Activated CD4-positive, alpha-beta T cell treated with anti-CD3 and anti-CD28 coated beads for 36 hours (primary cell): ENCODE measurements around the gene CARNS1. TPM values are rescaled to one million over a fixed set of nuclear protein-coding genes. Genes with fewer than 3 reads are reported as not detected.
A peak's percentile ranks its signal among the peaks of the same experiment; 100 is the strongest.

Source experiments
- ATAC-seq: fragments of 200-7000 bp; cut with Tn5 transposase; one replicate; pipeline ENCODE4 v1.10.0; 2021; ENCODE audit warnings: mild to moderate bottlenecking, moderate library complexity
- CTCF ChIA-PET: fragments of 350-600 bp; sonication (Branson Sonifier 250); formaldehyde crosslinking; loops from one replicate; lab custom pipeline; 2021; ENCODE audit warnings: antibody characterized with exemption; lab: Charles Lee
- POLR2A ChIA-PET: fragments of 350-600 bp; sonication (Branson Sonifier 250); formaldehyde crosslinking; loops from one replicate; lab custom pipeline; 2021; ENCODE audit warnings: antibody characterized with exemption, inconsistent platforms; lab: Charles Lee
- DNase-seq: peaks from one replicate; pipeline ENCODE4 v3.0.0-alpha.2; 2020
- H3K27ac Mint-ChIP-seq: one replicate; pipeline ENCODE4 v1.8.0; 2021; ENCODE audit warnings: mixed read lengths
- H3K27me3 Mint-ChIP-seq: one replicate; pipeline ENCODE4 v1.8.0; 2021; ENCODE audit warnings: mixed read lengths
- H3K36me3 Mint-ChIP-seq: one replicate; pipeline ENCODE4 v1.8.0; 2021; ENCODE audit warnings: low read depth, mixed read lengths
- H3K4me1 Mint-ChIP-seq: one replicate; pipeline ENCODE4 v1.8.0; 2021; ENCODE audit warnings: mixed read lengths
- H3K4me3 Mint-ChIP-seq: one replicate; pipeline ENCODE4 v1.8.0; 2021; ENCODE audit warnings: mild to moderate bottlenecking, moderate library complexity, mixed read lengths
- H3K9me3 Mint-ChIP-seq: one replicate; pipeline ENCODE4 v1.8.0; 2021; ENCODE audit warnings: low read depth, mixed read lengths
- intact Hi-C, 2 experiments: fragments of 100-400 bp; cut with DNase I in 1 of 2; cut with micrococcal nuclease in 1 of 2; formaldehyde crosslinking; loops; one replicate each; pipeline versions ENCODE4 v1.14.2 to v1.15.1; 2022 to 2024; cut with DNase I, micrococcal nuclease
- total RNA-seq, 2 experiments: library from RNA; stranded (reverse); gene quantifications; one replicate each; pipeline ENCODE4 v1.2.3, GENCODE V29; 2021

CARNS1 gene
- total RNA-seq, 2 experiments from 2014 or later, result 1.5 to 1.6 TPM

- POLR2A ChIA-PET, result no interaction called here
- H3K27ac Mint-ChIP-seq, result peak overlapping the region; percentile 55
These were observed 27.3 kb downstream of the CARNS1 start for GRCh38 chr11:67442504-67443404.

DNA sequence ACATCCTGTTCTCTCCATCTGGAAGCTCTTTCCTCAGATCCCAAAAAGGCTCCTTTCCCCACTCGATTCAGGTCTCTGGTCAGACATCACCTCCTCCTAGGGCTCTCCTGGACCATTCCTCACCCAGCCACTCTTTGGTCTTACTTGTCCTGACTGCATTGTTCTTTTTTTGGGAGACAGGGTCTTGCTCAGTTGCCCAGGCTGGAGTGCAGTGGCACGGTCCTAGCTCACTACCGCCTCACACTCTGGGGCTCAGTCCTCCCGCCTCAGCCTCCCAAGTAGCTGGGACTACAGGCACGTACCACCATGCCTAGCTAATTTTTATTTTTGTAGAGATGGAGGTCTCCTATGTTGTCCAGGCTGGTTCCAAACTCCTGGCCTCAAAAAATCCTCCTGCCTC is 30.0 kb downstream of the CARNS1 start:
- DNase-seq, result no peak
- ChIA-PET POLR2A (no interaction called here), CTCF (no interaction called here)
- Mint-ChIP-seq H3K27ac (peak overlapping the region; percentile 91), H3K9me3 (no peaks in the 10 kb centered on the region), H3K4me1 (peaks cover 69% of the 10 kb centered on the region), H3K4me3 (no peak overlapping the region), H3K27me3 (no peaks in the 10 kb centered on the region), H3K36me3 (no peaks in the 10 kb centered on the region)
- ATAC-seq, result no peak
- intact Hi-C loops, result no loop called here

More at GRCh38 chr11:67442504-67443404, 27.3 kb downstream of the CARNS1 start:
- Mint-ChIP-seq H3K4me1 (peaks cover 69% of the 10 kb centered on the region), H3K27me3 (no peaks in the 10 kb centered on the region), H3K9me3 (no peaks in the 10 kb centered on the region), H3K36me3 (peaks cover 22% of the 10 kb centered on the region), H3K4me3 (peak overlapping the region; percentile 59)
- intact Hi-C loops, result loop anchor here in 1 of 2 experiments (1.0 kb wide), 1 partner anchor 14 kb away; the partner anchor contains the start of gene RPS6KB2
- ATAC-seq (no peak), DNase-seq (peak; percentile 25)
- CTCF ChIA-PET, result no interaction called here

- no peaks in the 10 kb centered on the region for H3K9me3 Mint-ChIP-seq
- ChIA-PET POLR2A (interaction anchor here (0.5 kb wide), 1 partner anchor 26 kb away, joined by 4 read pairs; no protein-coding TSS in a partner anchor), CTCF (interaction anchor here (1.2 to 1.4 kb wide), 2 partner anchors 9 to 10 kb away, joined by 4 read pairs; partner anchors contain the start of gene PTPRCAP)
- ATAC-seq (no peak), DNase-seq (no peak)
- no peaks in the 10 kb centered on the region for H3K27me3 Mint-ChIP-seq
- peak overlapping the region; percentile 19 for H3K27ac Mint-ChIP-seq
- intact Hi-C loops, result no loop called here
- no peak overlapping the region for H3K4me3 Mint-ChIP-seq
- H3K36me3 Mint-ChIP-seq, result no peaks in the 10 kb centered on the region
- peaks cover 54% of the 10 kb centered on the region for H3K4me1 Mint-ChIP-seq
These were observed 32.7 kb downstream of the CARNS1 start for GRCh38 chr11:67448220-67448609.

GRCh38 chr11:67449116-67449844 is 33.8 kb downstream of the CARNS1 start:
- H3K36me3 Mint-ChIP-seq, result no peaks in the 10 kb centered on the region
- H3K4me3 Mint-ChIP-seq, result no peak overlapping the region
- ChIA-PET CTCF (no interaction called here), POLR2A (interaction anchor here (1.4 kb wide), 1 partner anchor 12 kb away, joined by 5 read pairs; the partner anchor contains the start of gene PTPRCAP)
- DNase-seq, result no peak
- peaks cover 53% of the 10 kb centered on the region for H3K4me1 Mint-ChIP-seq
- ATAC-seq, result no peak
- H3K27me3 Mint-ChIP-seq, result no peaks in the 10 kb centered on the region
- no peak overlapping the region for H3K27ac Mint-ChIP-seq
- intact Hi-C loops, result no loop called here
- no peaks in the 10 kb centered on the region for H3K9me3 Mint-ChIP-seq

- Mint-ChIP-seq H3K9me3 (no peaks in the 10 kb centered on the region), H3K27me3 (no peaks in the 10 kb centered on the region), H3K36me3 (no peaks in the 10 kb centered on the region), H3K4me3 (no peak overlapping the region), H3K27ac (no peak overlapping the region), H3K4me1 (peaks cover 35% of the 10 kb centered on the region)
- intact Hi-C loops, result no loop called here
- DNase-seq (no peak), ATAC-seq (no peak)
- CTCF ChIA-PET, result interaction anchor here (0.6 to 1.2 kb wide), 3 partner anchors 100 to 1178 kb away, joined by 3 read pairs; no protein-coding TSS in a partner anchor
- POLR2A ChIA-PET, result interaction anchor here (1.1 to 1.4 kb wide), 2 partner anchors 14 to 44 kb away, joined by 3 to 5 read pairs; partner anchors contain the start of gene PTPRCAP
These were observed 35.5 kb downstream of the CARNS1 start for GRCh38 chr11:67450796-67451657.

GRCh38 chr11:67451658-67451976 is 36.1 kb downstream of the CARNS1 start:
- ATAC-seq (no peak), DNase-seq (no peak)
- intact Hi-C loops, result no loop called here
- Mint-ChIP-seq H3K27ac (no peak overlapping the region), H3K4me3 (no peak overlapping the region), H3K27me3 (no peaks in the 10 kb centered on the region), H3K9me3 (no peaks in the 10 kb centered on the region), H3K36me3 (no peaks in the 10 kb centered on the region), H3K4me1 (peaks cover 30% of the 10 kb centered on the region)
- POLR2A ChIA-PET, result no interaction called here
- CTCF ChIA-PET, result interaction anchor here (1.2 kb wide), 1 partner anchor 100 kb away, joined by 3 read pairs; no protein-coding TSS in a partner anchor

DNA sequence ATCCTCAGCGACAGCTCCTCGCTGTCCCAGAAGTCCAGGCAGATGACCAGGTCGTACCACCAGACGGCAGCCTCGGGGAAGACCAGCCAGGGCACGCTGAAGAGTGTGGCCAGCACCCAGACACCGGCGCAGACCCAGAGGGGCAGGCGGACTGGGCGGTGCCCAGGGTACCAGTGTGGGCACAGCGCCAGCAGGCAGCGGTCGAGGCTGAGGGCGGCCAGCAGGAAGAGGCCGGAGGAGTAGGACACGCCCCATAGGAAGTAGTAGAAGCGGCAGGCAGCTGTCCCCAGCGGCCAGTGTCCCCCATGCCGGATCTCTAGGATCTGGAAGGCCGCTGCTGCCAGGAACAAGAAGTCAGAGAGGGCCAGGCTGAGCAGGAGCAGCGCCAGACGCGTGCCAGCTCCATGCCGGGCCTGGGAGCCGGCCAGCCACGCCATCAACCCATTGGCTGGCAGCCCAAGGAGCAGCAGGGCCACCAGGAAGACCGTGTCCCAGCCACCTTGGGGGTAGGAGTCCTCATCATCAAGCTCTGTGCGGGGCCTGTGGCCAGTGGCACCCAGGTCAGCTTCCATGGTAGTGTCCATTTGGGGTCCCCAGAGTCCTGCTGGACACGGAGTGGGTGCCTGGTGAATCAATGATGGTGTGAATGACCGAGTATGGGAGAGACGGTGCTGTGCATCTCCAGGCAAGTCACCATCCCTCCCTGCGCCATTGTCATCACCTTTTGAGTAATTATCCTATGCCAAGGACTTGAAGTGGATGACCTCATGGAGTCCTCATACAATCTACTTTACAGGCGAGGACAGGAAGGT is 36.9 kb downstream of the CARNS1 start, which contains the start of gene GPR152:
Gene GPR152 (minus strand): TSS at position 589 of the 812 bp plus-strand sequence. CDS start 5 bp downstream, at position 584.
- H3K4me1 Mint-ChIP-seq, result peaks cover 22% of the 10 kb centered on the region
- H3K27me3 Mint-ChIP-seq, result no peaks in the 10 kb centered on the region
- CTCF ChIA-PET, result interaction anchor here (0.6 to 0.7 kb wide), 2 partner anchors 53 to 201 kb away, joined by 3 read pairs; partner anchors contain the start of gene PITPNM1
- no peaks in the 10 kb centered on the region for H3K36me3 Mint-ChIP-seq
- ATAC-seq (no peak), DNase-seq (no peak)
- H3K9me3 Mint-ChIP-seq, result no peaks in the 10 kb centered on the region
- POLR2A ChIA-PET, result interaction anchor here (0.7 kb wide), 1 partner anchor 212 kb away, joined by 4 read pairs; no protein-coding TSS in a partner anchor
- H3K4me3 Mint-ChIP-seq, result no peak within 1 kb of the TSS
- intact Hi-C loops, result no loop called here
- no peak within 1 kb of the TSS for H3K27ac Mint-ChIP-seq

DNA sequence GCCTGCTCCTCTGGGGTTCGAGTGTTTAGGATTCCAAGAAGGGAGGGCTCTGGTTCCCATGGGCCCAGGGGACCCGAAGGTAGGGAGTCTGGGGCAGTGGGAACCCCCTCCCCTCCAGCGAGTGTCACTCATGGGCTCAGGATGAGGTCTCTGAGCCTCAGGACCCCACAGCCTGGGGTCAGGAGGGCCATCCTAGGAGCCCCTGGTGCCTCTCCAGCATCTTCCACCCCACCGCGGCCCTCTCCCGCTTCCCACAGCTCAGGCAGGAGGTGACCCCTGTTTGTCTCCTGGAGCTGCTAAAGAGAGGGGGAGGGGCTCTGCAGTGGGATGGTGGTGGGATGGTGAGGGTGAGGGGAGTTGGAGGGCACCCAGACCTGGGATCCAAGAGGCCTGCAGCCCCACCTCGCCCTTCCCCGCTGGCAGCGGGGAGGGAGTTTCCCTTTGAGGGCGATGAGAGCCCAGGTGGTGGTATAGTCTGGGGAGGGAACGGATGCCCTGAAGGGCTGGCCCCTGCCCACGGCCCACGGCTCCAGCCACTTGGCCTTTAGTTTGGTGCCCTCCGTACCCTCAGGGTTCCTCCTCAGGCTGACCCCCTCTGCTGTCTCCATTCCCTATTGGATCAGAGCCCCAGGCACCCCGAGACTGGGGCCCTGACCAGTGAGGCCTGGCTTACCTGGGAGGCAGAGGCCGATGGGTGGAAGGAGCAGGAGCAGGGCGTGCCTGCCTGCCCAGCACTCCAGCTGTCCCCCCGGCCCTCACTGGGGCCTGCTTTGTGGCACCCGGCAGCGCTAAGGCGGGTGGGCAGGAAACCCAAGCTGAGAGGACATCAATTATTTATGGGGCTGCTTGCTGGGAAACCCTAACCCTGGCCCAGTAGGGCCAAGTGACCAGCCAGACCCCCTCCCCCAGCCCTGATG is 38.6 kb downstream of the CARNS1 start:
- no peak overlapping the region for H3K4me3 Mint-ChIP-seq
- no peak for DNase-seq
- H3K27me3 Mint-ChIP-seq, result no peaks in the 10 kb centered on the region
- H3K9me3 Mint-ChIP-seq, result no peaks in the 10 kb centered on the region
- H3K27ac Mint-ChIP-seq, result no peak overlapping the region
- ChIA-PET CTCF (no interaction called here), POLR2A (no interaction called here)
- ATAC-seq, result no peak
- H3K4me1 Mint-ChIP-seq, result peaks cover 10% of the 10 kb centered on the region
- H3K36me3 Mint-ChIP-seq, result no peaks in the 10 kb centered on the region
- intact Hi-C loops, result no loop called here

- DNase-seq (no peak), ATAC-seq (no peak)
- Mint-ChIP-seq H3K4me1 (peaks cover 7% of the 10 kb centered on the region), H3K27me3 (no peaks in the 10 kb centered on the region), H3K27ac (no peak within 1 kb of the TSS), H3K9me3 (no peaks in the 10 kb centered on the region), H3K4me3 (no peak within 1 kb of the TSS), H3K36me3 (no peaks in the 10 kb centered on the region)
- CTCF ChIA-PET, result no interaction called here
- POLR2A ChIA-PET, result no interaction called here
- intact Hi-C loops, result no loop called here
These were observed 39.6 kb downstream of the CARNS1 start, which contains the start of gene CABP4 for GRCh38 chr11:67455054-67455453. Gene CABP4 (plus strand): TSS chr11:67455354. CDS start chr11:67455424, 70 bp downstream.
